GM18951 (cell line): ENCODE data around the gene CLRN3.

Source experiments
- POLR2A ChIP-seq: IDR thresholded peaks from 4 replicates; pipeline ENCODE4 v1.6.1; 2011; ENCODE audit warnings: mild to moderate bottlenecking; ENCODE audit not compliant: insufficient read length, insufficient read depth; ENCODE audit errors: extremely low read depth
- in situ Hi-C: fragments of 300-500 bp; cut with MboI; formaldehyde crosslinking; loops from one replicate; pipeline ENCODE4 v1.12.0; 2022; ENCODE audit warnings: low sequenced_read_pairs, mixed read lengths, inconsistent platforms; ENCODE audit not compliant: unreplicated experiment

The CLRN3 gene

GRCh38 chr10:127866276-127867013 is 26.3 kb downstream of the CLRN3 start:
- in situ Hi-C loops, result no loop called here
- TF ChIP-seq POLR2A, result no peak

DNA sequence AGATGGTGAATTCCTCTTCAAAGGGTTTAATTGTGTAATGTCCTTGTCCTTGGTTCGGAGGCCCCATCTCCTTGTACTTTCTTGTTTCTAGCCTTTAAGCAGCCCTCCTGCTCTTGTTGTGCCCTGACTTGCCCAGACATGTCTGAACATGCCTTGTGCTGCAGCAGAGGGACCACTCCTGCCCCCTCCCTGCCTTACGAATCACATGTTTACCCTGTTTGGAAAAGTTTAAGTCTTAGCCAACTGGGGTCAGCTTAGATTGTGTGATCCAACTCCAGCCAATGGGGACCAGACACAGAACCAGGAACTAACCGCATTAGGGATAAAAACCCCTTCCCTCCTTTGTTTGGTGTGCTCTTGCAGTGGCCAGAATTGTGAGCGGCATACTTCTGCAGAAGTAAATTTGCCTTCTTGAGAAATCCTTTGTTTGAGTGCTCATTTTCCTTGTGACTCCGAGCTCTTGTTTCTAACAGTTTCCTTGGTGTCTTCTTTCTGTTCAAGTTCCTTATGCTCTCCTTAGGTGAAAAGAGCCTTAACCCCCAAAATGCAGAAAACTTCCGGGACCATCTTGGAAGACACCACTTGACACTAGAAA is 29.4 kb downstream of the CLRN3 start:
- no peak for TF ChIP-seq POLR2A
- in situ Hi-C loops, result no loop called here

GRCh38 chr10:127860592-127860991 is 32.1 kb downstream of the CLRN3 start:
- TF ChIP-seq POLR2A, result no peak
- in situ Hi-C loops, result no loop called here

DNA sequence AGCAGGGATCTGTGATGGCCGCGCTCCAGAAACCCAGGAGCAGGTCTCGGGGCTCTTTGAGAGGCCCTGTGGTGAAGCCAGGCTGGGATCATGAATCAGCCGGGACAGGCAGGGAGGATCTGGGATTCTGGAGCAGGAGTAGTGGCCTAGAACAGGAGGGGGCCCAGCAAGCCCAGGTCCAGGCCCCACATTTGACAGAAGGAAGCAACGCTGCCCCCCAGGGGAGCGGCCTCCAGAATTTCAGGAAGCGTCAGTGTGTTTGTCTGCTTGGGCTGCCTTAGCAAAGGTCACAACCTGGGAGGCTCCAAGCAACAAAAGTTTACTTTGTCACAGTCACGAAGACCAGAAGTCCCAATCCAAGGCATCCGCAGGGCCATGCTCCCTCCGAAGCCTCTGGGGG is 36.8 kb downstream of the CLRN3 start:
- TF ChIP-seq POLR2A, result no peak
- in situ Hi-C loops, result no loop called here

GRCh38 chr10:127855591-127855881 is 37.2 kb downstream of the CLRN3 start:
- TF ChIP-seq POLR2A, result no peak
- in situ Hi-C loops, result no loop called here

DNA sequence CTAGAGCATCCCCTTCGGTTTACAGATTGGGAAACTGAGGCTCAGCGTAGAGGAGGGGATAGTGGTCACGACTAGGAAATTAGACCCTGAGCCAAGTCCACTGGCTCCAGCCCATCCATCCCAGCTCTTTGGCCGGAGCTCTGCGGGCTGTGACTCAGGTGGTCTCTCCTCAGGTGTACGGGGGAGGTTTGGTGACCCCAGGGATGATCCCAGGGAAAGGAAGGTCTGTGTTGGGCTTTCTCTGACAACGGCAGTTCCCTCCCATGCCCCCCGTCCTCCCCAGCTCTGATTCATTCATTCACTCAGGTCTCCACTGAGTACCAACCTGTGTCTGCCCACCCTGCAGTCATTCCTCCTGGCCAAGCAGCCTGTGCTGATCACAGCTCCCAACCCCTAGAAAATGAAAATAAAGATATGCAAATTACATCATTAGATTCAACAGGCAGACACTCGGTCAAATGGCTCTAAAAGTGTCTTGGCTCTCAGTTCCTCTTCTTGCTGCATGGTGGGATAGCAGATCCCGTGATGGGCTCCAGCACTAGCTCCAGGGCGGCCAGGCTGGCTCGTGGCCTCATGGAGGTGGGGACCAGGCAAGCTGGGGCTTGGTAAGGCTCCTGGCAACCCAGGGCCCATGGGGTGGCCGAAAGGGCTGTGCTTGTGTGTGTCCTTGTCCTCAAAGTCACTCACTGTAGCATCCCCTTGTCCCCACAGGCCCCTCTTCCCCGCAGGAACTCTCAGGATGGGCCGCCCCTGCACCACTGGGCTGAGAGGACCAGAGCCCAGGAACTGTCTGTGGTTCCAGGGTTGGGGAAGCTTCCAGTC is 37.8 kb downstream of the CLRN3 start:
- in situ Hi-C loops, result no loop called here
- TF ChIP-seq POLR2A, result no peak

- no peak for TF ChIP-seq POLR2A
- in situ Hi-C loops, result no loop called here
Observed at GRCh38 chr10:127853868-127854768, 38.6 kb downstream of the CLRN3 start.

GRCh38 chr10:127852456-127852855 is 40.3 kb downstream of the CLRN3 start:
- in situ Hi-C loops, result no loop called here
- no peak for TF ChIP-seq POLR2A

- in situ Hi-C loops, result no loop called here
- TF ChIP-seq POLR2A, result no peak
Observed at GRCh38 chr10:127851661-127852194, 41.0 kb downstream of the CLRN3 start.

- TF ChIP-seq POLR2A, result no peak
- in situ Hi-C loops, result no loop called here
Observed at GRCh38 chr10:127850944-127851343, 41.8 kb downstream of the CLRN3 start.

DNA sequence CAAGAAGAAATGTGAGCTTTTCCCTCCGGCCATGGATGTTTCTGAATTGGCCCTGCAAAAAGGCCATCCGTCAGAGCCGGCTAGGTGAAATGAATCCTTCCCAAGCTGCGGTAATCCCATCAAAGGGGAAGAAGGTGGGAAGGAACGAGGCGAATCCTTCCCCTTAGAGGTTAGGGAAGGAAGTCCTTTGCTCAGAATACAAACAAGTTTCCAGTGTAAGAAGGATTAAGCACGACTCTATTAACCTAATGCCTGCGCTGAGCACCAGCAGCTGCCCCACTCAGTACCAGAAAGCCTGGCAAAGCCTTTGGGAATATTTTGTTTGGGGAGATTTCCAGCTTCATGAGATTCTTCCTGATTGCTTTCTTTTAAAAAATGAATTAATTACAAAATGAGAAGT is 42.8 kb downstream of the CLRN3 start:
- in situ Hi-C loops, result no loop called here
- TF ChIP-seq POLR2A, result no peak

- in situ Hi-C loops, result no loop called here
- no peak for TF ChIP-seq POLR2A
Observed at GRCh38 chr10:127849224-127849623, 43.5 kb downstream of the CLRN3 start.

DNA sequence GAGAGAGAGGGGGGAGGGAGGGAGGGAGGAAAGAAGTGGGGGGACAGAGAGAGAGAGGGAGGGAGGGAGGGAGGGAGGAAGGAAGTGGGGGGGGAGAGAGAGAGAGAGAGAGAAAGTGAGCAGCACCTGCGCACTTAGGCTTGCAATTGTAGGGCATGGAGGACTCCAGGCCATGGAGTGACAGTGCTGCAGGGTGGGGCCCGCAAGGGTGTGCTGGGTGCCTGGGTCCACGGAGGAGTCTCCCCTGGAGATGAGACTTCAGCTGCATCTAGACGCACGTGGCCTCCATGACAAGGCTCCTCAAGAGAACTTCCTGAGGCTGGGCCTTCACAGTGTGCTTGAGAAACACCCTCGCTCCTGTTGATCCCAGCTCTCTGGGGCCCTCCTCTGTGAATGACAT is 44.5 kb downstream of the CLRN3 start:
- in situ Hi-C loops, result no loop called here
- no peak for TF ChIP-seq POLR2A
